IMR-90 (cell line): ENCODE measurements around the gene ZBTB25. TPM values are rescaled to one million over a fixed set of nuclear protein-coding genes. Genes with fewer than 3 reads are reported as not detected.
A peak's percentile ranks its signal among the peaks of the same experiment; 100 is the strongest.

ENCODE experiments used
- ATAC-seq: fragments of 200-7000 bp; cut with Tn5 transposase; 2 replicates; pipeline ENCODE4 v1.9.1; 2020; ENCODE audit warnings: low read depth, mild to moderate bottlenecking, moderate library complexity
- BruUV-seq: library from RNA; stranded (reverse); fragments of 400-500 nt; replicated peaks from 2 replicates; lab custom pipeline; 2021; lab: Mats Ljungman, UMichigan
- CTCF ChIA-PET: fragments of 300-600 bp; formaldehyde crosslinking; extraction: SDS; loops from one replicate; lab custom pipeline; 2021; ENCODE audit warnings: antibody characterized with exemption; lab: Yijun Ruan, JAX
- POLR2A ChIA-PET: fragments of 300-600 bp; sonication (Branson Sonifier 250); formaldehyde crosslinking; loops from one replicate; lab custom pipeline; 2022; ENCODE audit warnings: antibody characterized with exemption; ENCODE audit not compliant: unreplicated experiment; lab: Charles Lee
- DNase-seq: peaks from one replicate; pipeline ENCODE4 v3.0.0; 2013
- H2AFZ ChIP-seq: replicated peaks from 2 replicates; pipeline ENCODE3; 2013; ENCODE audit warnings: low read length, mild to moderate bottlenecking; ENCODE audit not compliant: poor library complexity
- H2AK5ac ChIP-seq: 2 replicates; pipeline ENCODE4 v1.6.1; 2013; ENCODE audit warnings: low read depth, low read length, inconsistent platforms
- H2AK9ac ChIP-seq: replicated peaks from 2 replicates; pipeline ENCODE3; 2013; ENCODE audit warnings: mild to moderate bottlenecking, low read depth, low read length, moderate library complexity; ENCODE audit not compliant: poor library complexity
- H2BK120ac ChIP-seq: 2 replicates; pipeline ENCODE4 v1.6.1; 2013; ENCODE audit warnings: low read depth, low read length, inconsistent platforms
- H2BK15ac ChIP-seq: 3 replicates; pipeline ENCODE4 v1.6.1; 2013; ENCODE audit warnings: low read depth, low read length, inconsistent platforms
- H2BK20ac ChIP-seq: 2 replicates; pipeline ENCODE4 v1.6.1; 2013; ENCODE audit warnings: low read depth, mild to moderate bottlenecking, inconsistent platforms, low read length, moderate library complexity
- H2BK5ac ChIP-seq: 2 replicates; pipeline ENCODE4 v1.6.1; 2013; ENCODE audit warnings: mild to moderate bottlenecking, low read depth, low read length, inconsistent platforms; ENCODE audit not compliant: poor library complexity, severe bottlenecking
- H3K14ac ChIP-seq: replicated peaks from 2 replicates; pipeline ENCODE4 v1.6.1; 2013; ENCODE audit warnings: low read depth, low read length, inconsistent platforms
- H3K18ac ChIP-seq: 2 replicates; pipeline ENCODE4 v1.6.1; 2013; ENCODE audit warnings: low read depth, low read length, control low read depth
- H3K23ac ChIP-seq: 2 replicates; pipeline ENCODE4 v1.6.1; 2013; ENCODE audit warnings: low read depth, low read length, inconsistent platforms
- H3K27ac ChIP-seq: 2 replicates; pipeline ENCODE4 v1.5.1; 2013; ENCODE audit warnings: mild to moderate bottlenecking, control low read depth, low read length; ENCODE audit not compliant: insufficient read depth
- H3K27me3 ChIP-seq: 2 replicates; pipeline ENCODE4 v1.6.1; 2013; ENCODE audit warnings: low read length; ENCODE audit not compliant: control insufficient read depth, insufficient read depth
- H3K36me3 ChIP-seq: 2 replicates; pipeline ENCODE4 v1.6.1; 2013; ENCODE audit warnings: low read length, mixed read lengths; ENCODE audit not compliant: control insufficient read depth, insufficient read depth
- H3K4ac ChIP-seq: 2 replicates; pipeline ENCODE4 v1.6.1; 2013; ENCODE audit warnings: low read depth, low read length, inconsistent platforms
- H3K4me1 ChIP-seq: 2 replicates; pipeline ENCODE4 v1.6.1; 2013; ENCODE audit warnings: low read length, mixed read lengths; ENCODE audit not compliant: control insufficient read depth, insufficient read depth
- H3K4me2 ChIP-seq: 2 replicates; pipeline ENCODE4 v1.6.1; 2013; ENCODE audit warnings: low read depth, mild to moderate bottlenecking, control low read depth, low read length, moderate library complexity
- H3K4me3 ChIP-seq: 2 replicates; pipeline ENCODE4 v1.5.1; 2013; ENCODE audit warnings: low read depth, mild to moderate bottlenecking, control low read depth, low read length, moderate library complexity; ENCODE audit not compliant: insufficient read depth
- H3K56ac ChIP-seq: 2 replicates; pipeline ENCODE4 v1.6.1; 2013; ENCODE audit warnings: low read length, inconsistent platforms; ENCODE audit not compliant: insufficient read depth; ENCODE audit errors: extremely low read depth
- H3K79me1 ChIP-seq, 2 experiments: 2 replicates each; pipeline ENCODE4 v1.6.1; 2013; ENCODE audit warnings: low read length in 2 of 2, inconsistent platforms in 1 of 2, low read depth in 1 of 2
- H3K9ac ChIP-seq: 2 replicates; pipeline ENCODE4 v1.6.1; 2013; ENCODE audit warnings: low read depth, low read length, control low read depth
- H3K9me1 ChIP-seq: 2 replicates; pipeline ENCODE4 v1.6.1; 2013; ENCODE audit warnings: low read length, inconsistent platforms; ENCODE audit not compliant: insufficient read depth
- H3K9me3 ChIP-seq: 2 replicates; pipeline ENCODE4 v1.6.1; 2013; ENCODE audit warnings: low read length; ENCODE audit not compliant: control insufficient read depth, insufficient read depth
- H4K20me1 ChIP-seq: 2 replicates; pipeline ENCODE4 v1.6.1; 2013; ENCODE audit warnings: low read length, inconsistent platforms; ENCODE audit not compliant: insufficient read depth
- H4K5ac ChIP-seq: 2 replicates; pipeline ENCODE4 v1.6.1; 2013; ENCODE audit warnings: mild to moderate bottlenecking, low read depth, low read length, control low read depth
- H4K8ac ChIP-seq, 2 experiments: 2 replicates each; pipeline ENCODE4 v1.6.1; 2013; ENCODE audit warnings: low read depth in 2 of 2, low read length in 2 of 2, control low read depth in 1 of 2, inconsistent platforms in 1 of 2
- H4K91ac ChIP-seq: 2 replicates; pipeline ENCODE4 v1.6.1; 2013; ENCODE audit warnings: low read depth, low read length, inconsistent platforms; ENCODE audit not compliant: insufficient read depth
- CEBPB ChIP-seq: IDR thresholded peaks from 2 replicates; pipeline ENCODE4 v1.6.1; 2012; ENCODE audit warnings: low read depth, low read length, improper control_type of control experiment
- CHD1 ChIP-seq: IDR thresholded peaks from 2 replicates; pipeline ENCODE4 v1.6.1; 2012; ENCODE audit warnings: low read depth, low read length, improper control_type of control experiment
- MAZ ChIP-seq: IDR thresholded peaks from 2 replicates; pipeline ENCODE4 v1.6.1; 2012; ENCODE audit warnings: low read depth, mild to moderate bottlenecking, low read length, improper control_type of control experiment, moderate library complexity, borderline replicate concordance
- WGBS, 2 experiments: methylation state at CpG; one replicate each; pipeline versions ENCODE4 v1.1.5 to v1.1.7; 2013; ENCODE audit warnings: missing lambda C conversion rate in 2 of 2; ENCODE audit not compliant: insufficient read length in 1 of 2; ENCODE audit errors: extremely low coverage in 2 of 2; 5-methylcytosine and 5-hydroxymethylcytosine counted together
- dilution Hi-C: fragments of 300-500 bp; cut with HindIII; formaldehyde crosslinking; loops from one replicate; pipeline ENCODE4 v1.14.3; 2018; ENCODE audit warnings: low sequenced_read_pairs; ENCODE audit not compliant: unreplicated experiment
- in situ Hi-C: fragments of 300-500 bp; cut with MboI; formaldehyde crosslinking; loops from 3 replicates; pipeline ENCODE4 v1.14.3; 2019; ENCODE audit warnings: low sequenced_read_pairs, inconsistent platforms, mixed read lengths
- intact Hi-C: fragments of 100-400 bp; cut with micrococcal nuclease; formaldehyde crosslinking; loops from 2 replicates; pipeline ENCODE4 v1.10.0; 2022
- polyA plus RNA-seq, 3 experiments: library from polyadenylated mRNA; depleted of rRNA; stranded (reverse); fragments of >200 nt; gene quantifications; 2 replicates each; pipeline ENCODE4 v1.2.3, GENCODE V29; 2012; ENCODE audit warnings: low replicate concordance in 1 of 3
- total RNA-seq: library from RNA; depleted of rRNA; stranded (reverse); fragments of >200 nt; gene quantifications from 2 replicates; pipeline ENCODE4 v1.2.3, GENCODE V29; 2012

ZBTB25 gene
- total and polyA plus RNA-seq, 2 of the 4 experiments (the other 2 are of a cell fraction): 4.4 to 6.6 TPM

- Histone ChIP-seq H3K79me1 (peaks cover 15 to 64% of the 10 kb centered on the region in 2 experiments), H3K18ac (peak overlapping the region; percentile 38), H3K56ac (peak overlapping the region; percentile 97), H3K14ac (peak overlapping the region; percentile 90), H3K9ac (peak overlapping the region; percentile 99), H2BK15ac (peak overlapping the region; percentile 0; the same call in 1 of the 3 replicates), H2BK120ac (peak overlapping the region; percentile 80; the same call in 1 of the 2 replicates), H3K27me3 (no peaks in the 10 kb centered on the region), H3K4me3 (peak overlapping the region; percentile 87), H2AFZ (peak overlapping the region; percentile 97), H2BK5ac (peak overlapping the region; percentile 100), H2AK5ac (peak overlapping the region; percentile 59), H3K4me1 (peaks cover 19% of the 10 kb centered on the region), H3K4ac (peak overlapping the region; percentile 100), H2AK9ac (peak overlapping the region; percentile 99), H2BK20ac (no peak overlapping the region), H3K9me3 (no peaks in the 10 kb centered on the region), H4K8ac (peak overlapping the region; percentile 96 to 99; a peak in 3 of 4 replicates), H3K36me3 (no peaks in the 10 kb centered on the region), H3K4me2 (peak overlapping the region; percentile 100), H4K91ac (peak overlapping the region; percentile 86), H4K20me1 (peaks cover 48% of the 10 kb centered on the region), H3K9me1 (peaks cover 19% of the 10 kb centered on the region), H3K27ac (peak overlapping the region; percentile 100), H3K23ac (peak overlapping the region; percentile 77), H4K5ac (peak overlapping the region; percentile 65)
- TSS peak; percentile 35 for BruUV-seq
- TF ChIP-seq MAZ (peak; percentile 55; the same call in 1 of the 2 replicates), CEBPB (peak; percentile 47; the same call in 1 of the 2 replicates), CHD1 (no peak)
- ChIA-PET CTCF (no interaction called here), POLR2A (interaction anchor here (0.5 to 0.7 kb wide), 4 partner anchors 15 to 233 kb away, joined by 3 to 9 read pairs (median 4); no protein-coding TSS in a partner anchor)
- dilution Hi-C loops (no loop called here), intact Hi-C loops (loop anchor here (2.0 kb wide), 2 partner anchors 132 to 258 kb away; no protein-coding TSS in a partner anchor), in situ Hi-C loops (no loop called here)
- ATAC-seq (peak; percentile 48), DNase-seq (peak; percentile 83)
- 0% methylated on average over 7 of the region's 68 CpGs; no CpG with 5 or more reads in 1 of the 2 experiments for WGBS, 2 experiments
Observed at GRCh38 chr14:64504897-64505794, 1.5 kb upstream of the ZBTB25 start.
